Right ventricle myocardium superior (tissue), 1 donor: ENCODE data around the gene BORCS5. TPM values are rescaled to one million over a fixed set of nuclear protein-coding genes. Genes with fewer than 3 reads are reported as not detected.
"Not testable (repeated sequence)": the region's sequence is repeated elsewhere in the genome, so short reads cannot be mapped to it uniquely, and the experiment has no call there.

Experiments used
- ATAC-seq: fragments of 200-7000 bp; cut with Tn5 transposase; one replicate; pipeline ENCODE4 v1.9.1; 2020; ENCODE audit warnings: mild to moderate bottlenecking; ENCODE audit not compliant: poor library complexity
- DNase-seq: peaks from one replicate; pipeline ENCODE4 v3.0.0-alpha.2; 2020
- intact Hi-C: fragments of 100-400 bp; cut with DNase I; formaldehyde crosslinking; loops from one replicate; pipeline ENCODE4 v1.11.2; 2022
- total RNA-seq: library from RNA; stranded (reverse); fragmentation: NEBNext Ultra II Directional; extraction: Animal tissue kit (Norgen Biotek cat#: 25700); gene quantifications from one replicate; pipeline ENCODE4 v1.2.1, GENCODE V29; 2021
- donor health status: DM: no; HTN: yes; CAD: no; lungs with severe emphysema.

Gene BORCS5
- total RNA-seq, 1 donor from 2014 or later = 7.8 TPM

DNA sequence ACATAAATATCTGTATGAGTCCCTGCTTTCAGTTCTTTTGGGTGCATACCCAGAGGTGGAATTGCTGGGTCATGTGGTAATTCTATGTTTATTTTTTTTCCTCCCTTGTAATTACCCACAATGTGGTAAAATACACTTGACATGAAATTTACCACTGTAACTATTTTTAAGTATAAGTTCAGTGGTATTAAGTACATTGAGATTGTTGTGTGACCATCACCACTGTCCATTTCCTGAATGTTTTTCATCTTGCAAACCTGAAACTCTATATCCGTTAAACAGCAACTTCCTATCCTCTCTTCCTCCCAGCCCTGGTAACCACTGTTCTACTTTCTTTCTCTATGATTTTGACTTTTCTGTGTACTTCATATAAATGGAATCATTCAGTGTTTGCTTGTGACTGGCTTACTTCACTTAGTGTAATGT, 51.4 kb downstream of the BORCS5 start:
- ATAC-seq (no peak), DNase-seq (no peak)
- intact Hi-C loops = no loop called here

DNA sequence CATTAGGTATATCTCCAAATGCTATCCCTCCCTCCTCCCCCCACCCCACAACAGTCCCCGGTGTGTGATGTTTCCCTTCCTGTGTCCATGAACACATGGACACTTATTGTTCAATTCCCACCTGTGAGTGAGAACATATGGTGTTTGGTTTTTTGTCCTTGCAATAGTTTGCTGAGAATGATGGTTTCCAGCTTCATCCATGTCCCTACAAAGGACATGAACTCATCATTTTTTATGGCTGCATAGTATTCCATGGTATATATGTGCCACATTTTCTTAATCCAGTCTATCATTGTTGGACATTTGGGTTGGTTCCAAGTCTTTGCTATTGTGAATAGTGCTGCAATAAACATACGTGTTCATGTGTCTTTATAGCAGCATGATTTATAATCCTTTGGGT, 52.5 kb downstream of the BORCS5 start:
- ATAC-seq, DNase-seq, intact Hi-C loops: not testable (repeated sequence)

DNA sequence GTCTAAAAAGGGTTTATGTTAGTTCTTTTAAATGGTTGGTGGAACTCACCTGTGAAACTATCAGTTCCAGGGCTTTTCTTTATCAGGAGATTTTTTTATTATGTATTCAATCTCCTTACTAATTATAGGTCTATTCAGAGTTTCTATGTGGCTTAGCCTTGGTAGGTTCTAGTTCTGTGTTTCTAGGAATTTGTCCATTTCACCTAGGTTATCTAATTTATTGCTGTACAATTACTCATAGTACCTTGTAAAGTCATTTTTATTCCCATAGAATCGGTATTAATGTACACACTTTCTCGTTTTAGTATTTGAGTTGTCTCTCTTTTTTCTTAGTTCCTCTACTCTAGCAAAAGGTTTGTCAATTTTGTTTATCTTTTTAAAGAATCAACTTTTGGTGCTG, 59.0 kb downstream of the BORCS5 start:
- intact Hi-C loops = no loop called here
- no peak for DNase-seq
- no peak for ATAC-seq

DNA sequence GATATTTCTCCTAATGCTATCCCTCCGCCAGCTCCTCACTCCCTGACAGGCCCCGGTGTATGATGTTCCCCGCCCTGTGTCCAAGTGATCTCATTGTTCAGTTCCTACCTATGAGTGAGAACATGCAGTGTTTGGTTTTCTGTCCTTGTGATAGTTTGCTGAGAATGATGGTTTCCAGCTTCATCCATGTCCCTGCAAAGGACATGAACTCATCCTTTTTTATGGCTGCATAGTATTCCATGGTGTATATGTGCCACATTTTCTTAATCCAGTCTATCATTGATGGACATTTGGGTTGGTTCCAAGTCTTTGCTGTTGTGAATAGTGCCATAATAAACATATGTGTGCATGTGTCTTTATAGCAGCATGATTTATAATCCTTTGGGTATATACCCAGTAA, 62.3 kb downstream of the BORCS5 start:
- ATAC-seq, DNase-seq, intact Hi-C loops: not testable (repeated sequence)

DNA sequence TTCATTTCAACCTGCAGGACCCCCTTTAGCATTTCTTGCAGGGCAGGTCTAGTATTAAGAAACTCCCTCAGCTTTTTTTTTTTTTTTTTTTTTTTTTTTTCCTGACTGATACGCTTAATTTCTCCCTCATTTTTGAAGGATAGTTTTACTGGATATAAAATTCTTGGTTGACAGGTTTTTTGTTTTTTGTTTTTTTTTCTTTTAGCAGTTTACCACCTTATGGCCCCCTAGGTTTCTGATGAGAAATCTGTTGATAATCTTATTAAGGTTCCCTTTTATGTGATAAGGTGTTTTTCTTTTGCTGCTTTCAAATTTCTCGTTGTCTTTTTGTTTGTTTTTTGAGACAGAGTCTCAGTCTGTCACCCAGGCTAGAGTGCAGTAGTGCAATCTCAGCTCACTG, 66.5 kb downstream of the BORCS5 start:
- ATAC-seq (no peak), DNase-seq (no peak)
- intact Hi-C loops = no loop called here

DNA sequence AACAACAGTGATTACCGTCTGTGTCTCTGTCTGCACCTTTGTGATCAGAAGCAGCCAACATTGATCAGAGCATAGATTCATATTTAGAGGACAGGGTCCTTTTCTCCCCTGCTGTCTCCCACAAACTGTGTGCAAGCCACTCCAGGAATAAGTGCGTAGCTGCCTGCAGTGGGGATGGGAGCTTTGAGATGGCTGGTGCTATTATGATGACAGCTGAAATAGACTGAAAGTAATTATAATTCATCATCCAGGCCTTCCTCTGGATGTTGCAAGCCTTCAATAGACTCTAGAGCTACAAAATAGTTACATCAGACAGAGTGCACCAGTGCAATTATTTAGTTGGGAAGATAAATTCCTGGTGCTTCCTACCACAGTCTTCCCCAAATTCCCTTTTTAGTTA, 68.1 kb downstream of the BORCS5 start:
- DNase-seq (no peak), ATAC-seq (no peak)
- intact Hi-C loops = no loop called here

DNA sequence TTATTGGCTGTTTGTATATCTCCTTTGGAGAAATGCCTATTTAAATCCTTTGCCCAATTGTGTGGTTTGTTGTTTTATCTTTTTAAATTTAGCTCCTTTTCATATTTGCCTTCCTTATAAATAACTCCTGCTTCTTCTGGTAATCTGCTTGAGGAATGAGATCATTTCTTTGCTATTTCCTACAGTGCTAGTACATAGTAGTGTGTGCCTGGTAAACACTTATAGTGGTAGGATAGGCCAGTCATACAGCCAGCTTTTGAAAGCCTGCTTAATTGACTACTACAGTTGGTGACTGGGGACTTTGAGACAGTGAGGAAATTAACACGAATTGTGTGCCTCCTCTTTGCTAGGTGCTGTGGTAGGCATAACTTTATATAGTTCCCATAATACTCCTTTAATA, 68.7 kb downstream of the BORCS5 start:
- DNase-seq (no peak), ATAC-seq (no peak)
- intact Hi-C loops = no loop called here

DNA sequence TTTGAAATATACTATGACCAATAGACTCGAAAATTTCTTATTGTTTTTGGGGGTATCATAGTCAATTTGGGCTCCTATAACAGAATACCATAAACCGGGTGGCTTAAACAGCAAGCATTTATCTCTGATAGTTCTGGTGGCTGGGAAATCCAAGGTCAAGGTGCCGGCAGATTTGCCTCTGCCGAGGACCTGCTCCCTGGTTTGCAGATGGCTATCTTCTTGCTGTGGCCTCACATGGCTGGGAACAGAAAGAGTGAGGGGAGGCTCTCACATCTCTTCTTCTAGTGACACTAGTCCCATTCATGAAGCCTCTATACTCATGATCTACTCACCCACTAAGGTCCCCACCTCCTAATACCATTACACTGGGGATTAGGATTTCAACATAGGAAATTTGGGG, 70.7 kb downstream of the BORCS5 start:
- intact Hi-C loops = no loop called here
- ATAC-seq (no peak), DNase-seq (no peak)

DNA sequence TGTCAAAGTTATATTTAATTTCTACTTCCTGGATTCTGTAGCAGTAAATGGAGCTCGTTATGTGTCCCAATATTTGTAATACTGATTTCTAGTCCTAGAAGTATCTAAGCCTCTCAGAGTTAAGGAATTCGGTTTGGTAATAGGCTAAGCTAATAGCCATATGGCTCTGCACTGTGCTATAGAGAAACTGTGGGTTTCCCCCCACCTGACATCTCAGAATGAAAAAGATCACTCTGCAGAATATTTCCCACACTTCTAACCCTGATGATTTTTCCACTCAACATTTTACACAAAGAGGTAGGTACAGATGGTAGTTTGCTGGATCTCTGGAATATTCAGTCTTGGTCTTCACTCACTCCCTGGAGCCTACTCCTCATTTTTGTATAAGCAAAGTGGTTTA, 71.2 kb downstream of the BORCS5 start:
- DNase-seq = no peak
- no peak for ATAC-seq
- intact Hi-C loops = no loop called here

DNA sequence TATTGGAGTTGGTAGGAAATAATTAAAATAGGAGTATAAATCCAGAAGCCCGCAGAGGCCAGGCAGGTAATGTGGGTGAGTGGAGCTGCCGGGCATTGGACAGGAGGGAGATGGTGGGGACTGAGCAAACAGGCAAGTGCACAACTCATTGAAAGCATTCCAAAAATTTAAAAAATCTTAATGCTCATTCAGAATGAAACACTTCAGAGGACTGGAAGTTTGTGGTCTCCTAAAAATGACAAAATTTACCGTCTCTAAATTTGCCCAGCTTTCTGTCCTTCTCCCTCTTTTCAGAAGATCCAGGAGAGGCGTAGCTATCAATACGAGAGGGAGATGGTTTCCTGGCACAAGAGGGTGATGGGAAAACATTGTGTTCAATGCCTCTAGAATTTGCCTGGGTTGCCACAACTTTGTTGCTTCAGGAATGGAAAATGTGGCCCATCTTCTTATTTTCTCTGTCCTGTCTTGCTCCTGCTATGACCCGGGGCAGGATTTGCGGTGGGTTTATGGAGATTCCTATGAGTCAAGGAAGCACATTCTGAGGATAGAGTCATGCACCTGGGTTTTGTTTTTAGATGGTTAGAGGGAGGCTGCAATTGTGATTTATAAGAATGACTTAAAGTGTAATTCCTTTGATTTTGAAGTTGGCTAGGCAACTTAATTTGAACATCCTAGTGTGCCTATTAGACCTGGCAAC, 72.2 kb downstream of the BORCS5 start:
- DNase-seq (no peak), ATAC-seq (no peak)
- intact Hi-C loops = no loop called here

DNA sequence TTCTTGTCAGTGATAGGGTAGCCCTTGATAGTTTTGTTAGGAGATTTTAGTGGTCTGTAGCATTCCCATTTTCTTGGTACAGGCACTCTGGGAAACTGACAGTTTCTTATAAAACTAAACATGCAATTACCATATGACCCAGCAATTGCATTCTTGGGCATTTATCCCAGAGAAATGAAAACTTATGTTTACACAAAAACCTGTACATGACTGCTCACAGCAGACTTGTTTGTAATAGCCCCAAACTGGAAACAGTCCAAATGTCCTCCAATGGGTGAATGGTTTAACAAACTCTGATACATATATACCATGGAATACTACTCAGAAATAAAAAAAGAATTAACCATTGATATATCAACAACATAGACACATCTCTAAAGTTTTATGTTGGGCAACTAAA, 75.5 kb downstream of the BORCS5 start:
- intact Hi-C loops = no loop called here
- no peak for ATAC-seq
- no peak for DNase-seq

DNA sequence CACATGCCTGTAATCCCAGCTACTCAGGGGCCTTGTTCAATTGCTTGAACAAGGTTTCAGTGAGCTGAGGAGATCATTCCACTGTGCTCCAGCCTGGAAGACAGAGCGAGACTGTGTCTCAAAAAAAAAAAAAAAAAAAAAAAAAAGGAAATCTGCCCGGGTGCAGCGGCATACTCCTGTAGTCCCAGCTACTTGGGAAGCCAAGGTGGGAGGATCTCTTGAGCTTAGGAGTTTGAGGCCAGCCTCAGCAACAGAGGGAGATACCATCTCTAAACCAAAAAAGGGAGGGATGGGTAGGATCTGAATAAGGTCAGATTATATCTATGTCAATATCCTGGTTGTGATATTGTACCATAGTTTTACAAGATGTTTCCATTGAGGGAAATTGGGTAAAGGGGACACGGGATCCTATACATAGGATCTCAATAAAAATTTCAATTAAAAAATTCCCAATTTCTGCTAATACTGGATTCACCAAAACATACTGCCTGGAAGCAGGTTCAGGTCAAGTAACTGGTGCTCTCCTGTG, 76.4 kb downstream of the BORCS5 start:
- DNase-seq (no peak), ATAC-seq (no peak)
- intact Hi-C loops = no loop called here

DNA sequence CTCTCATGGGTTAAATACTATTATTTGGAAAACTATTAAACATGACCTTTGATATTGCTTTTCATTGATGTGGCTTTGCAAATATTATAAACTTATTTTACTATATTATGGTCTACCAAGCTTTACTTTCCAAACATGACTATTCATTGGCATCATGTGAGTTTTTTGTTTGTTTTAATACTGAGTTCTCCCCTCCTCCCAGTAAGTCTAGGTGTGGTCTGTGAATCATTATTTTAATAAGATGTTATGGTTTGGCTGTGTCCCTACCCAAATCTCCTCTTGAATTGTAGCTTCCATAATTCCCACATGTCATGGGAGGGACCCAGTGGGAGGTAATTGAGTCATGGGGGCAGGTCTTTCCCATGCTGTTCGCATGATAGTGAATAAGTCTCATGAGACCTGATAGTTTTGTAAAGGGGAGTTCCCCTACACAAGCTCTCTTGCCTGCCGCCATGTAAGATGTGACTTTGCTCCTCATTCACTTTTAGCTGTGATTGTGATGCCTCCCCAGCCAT, 80.0 kb downstream of the BORCS5 start:
- DNase-seq (no peak), ATAC-seq (no peak)
- intact Hi-C loops = no loop called here

DNA sequence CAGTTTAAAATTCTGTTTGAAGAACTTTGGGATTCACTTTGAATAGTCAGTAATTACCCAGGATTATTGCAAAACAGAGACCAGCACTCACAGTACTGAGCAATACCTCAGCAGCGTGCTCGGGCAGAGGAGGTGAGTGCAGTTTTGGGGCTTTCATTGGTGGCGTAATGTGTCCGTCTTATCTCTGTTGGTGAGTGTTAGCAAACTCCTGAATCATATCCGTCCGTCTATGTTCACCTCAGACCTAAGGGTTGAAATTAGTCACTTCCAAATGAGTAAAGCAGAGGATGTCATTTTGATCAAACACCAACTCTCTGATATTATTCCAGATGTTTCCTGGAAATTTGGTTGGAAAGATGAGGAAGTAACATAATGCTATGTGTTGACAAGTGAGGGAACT, 82.8 kb downstream of the BORCS5 start:
- intact Hi-C loops = no loop called here
- DNase-seq = no peak
- no peak for ATAC-seq

DNA sequence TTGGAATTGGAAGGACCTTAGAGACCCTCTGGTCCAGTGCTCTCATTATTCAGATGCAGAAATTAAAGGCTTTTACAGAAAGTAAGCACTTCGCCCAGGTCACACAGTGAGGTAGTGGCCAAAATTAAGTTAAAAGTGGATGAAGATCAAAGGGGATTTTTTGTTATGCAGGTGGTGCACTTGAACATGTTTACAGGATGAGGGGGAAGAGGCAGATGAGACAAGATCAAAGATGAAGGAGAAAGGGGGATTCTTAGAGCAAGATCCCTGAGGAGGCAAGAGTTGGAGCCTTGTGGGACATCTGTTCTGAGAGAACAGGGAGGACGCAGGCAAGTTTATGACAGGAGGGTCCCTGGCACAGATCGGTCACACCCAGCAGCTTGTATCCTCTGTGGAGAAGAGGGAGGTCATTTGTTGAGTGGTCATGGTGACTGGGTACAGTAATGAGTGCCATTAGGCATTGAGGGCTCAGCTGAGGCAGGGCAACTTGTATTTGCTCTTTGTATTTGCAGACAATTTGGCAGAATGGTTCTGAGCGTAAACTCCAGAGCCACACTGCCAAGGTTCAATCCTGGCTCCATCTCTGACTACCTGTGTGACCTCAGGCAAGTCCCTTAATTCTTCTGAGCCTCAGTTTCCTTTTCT, 84.0 kb downstream of the BORCS5 start:
- ATAC-seq = no peak
- no peak for DNase-seq
- intact Hi-C loops = no loop called here

DNA sequence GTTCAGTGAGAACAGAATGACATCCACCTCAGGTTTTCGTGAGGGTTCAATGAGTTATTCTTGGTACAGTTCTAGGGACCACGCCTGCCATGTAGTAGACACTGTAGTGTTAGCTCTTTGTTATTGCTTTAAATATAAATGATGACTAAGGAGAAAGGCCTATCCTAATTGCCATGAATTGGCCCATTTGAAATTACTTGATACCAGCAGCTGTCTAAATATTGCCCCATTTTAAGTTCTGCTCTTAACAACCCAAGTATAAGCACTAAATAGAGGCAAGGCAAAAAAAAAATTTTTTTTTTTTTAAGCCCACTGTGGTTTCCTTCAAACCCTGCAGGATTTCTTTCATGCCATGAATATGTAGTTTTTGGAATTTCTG, 84.5 kb downstream of the BORCS5 start:
- intact Hi-C loops = no loop called here
- ATAC-seq (no peak), DNase-seq (no peak)

DNA sequence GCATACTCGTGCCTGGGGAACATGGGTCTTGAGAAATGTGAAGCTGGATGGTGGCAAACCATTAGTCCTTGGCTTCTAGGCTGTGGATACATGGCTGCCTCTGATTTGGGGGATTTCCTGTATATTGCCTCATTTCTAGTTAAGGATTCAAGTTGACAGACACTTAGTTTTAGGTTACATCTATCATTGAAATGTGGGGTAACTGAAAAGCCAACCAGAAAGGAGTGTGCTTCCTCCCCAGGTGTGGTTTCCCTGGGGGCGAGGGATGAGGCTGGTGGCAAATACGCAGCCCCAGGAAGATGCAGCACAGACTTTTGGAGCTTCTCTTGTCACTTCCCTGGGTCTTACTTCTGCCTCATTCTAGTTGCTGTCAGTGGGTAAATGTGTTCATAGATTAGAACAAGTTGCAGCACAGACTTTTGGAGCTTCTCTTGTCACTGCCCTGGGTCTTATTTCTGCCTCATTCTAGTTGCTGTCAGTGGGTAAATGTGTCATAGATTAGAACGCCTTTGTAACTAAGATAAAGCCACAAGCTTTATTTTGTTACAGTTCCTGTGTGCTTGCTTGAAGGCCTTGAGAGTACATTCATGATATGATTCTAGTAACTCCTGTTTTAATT, 85.1 kb downstream of the BORCS5 start:
- no peak for DNase-seq
- intact Hi-C loops = no loop called here
- peak; percentile 48 for ATAC-seq

DNA sequence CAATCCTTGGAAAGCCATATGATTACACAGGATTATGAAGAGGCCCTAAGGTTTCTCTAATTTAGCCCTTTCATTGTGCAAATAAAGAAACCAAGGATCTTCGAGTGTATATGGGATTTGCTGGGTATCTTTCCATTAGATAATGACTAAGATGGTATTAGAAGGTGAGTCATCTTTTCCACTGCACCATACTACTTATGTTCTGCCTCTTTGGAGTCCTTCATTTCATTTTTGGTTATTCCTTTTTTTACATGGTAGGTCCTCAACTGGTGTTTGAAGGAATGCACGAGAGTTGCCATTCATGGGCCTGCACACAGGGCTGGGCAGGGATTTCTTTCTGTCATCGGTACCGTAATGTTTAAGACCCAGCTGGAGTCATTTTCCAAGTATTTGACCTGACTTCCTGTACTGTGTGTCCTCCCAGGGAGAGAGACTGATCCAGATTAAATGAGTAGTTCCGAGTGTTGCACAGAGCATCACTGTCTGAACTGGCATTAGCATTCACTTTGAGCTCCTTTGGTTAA, 85.7 kb downstream of the BORCS5 start:
- intact Hi-C loops = no loop called here
- no peak for DNase-seq
- ATAC-seq = peak; percentile 76

DNA sequence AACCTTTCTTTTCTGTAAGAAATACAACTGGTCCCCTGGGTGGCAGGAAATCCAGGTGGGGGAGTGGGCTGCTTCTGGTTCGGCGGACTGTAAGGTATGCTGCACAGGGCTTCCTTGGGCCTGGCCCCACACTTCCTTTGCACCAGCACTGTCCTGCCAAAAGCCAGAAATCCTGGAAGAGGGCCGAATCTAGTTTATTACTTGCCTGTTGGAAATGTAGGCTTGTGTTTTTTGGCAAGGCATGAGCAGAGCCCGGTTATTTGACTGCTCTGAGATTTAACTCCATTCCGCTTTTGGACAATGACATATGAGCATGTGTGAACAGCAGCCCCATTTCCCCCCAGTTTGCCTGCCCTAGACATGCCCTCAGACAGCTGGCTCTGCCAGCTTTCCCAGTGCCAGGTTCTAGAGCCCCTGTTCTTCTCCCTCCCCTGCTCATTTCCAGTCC, 86.6 kb downstream of the BORCS5 start:
- ATAC-seq = peak; percentile 81
- intact Hi-C loops = no loop called here
- peak; percentile 71 for DNase-seq
